Gastrocnemius medialis (tissue), 4 donors: Measurements from ENCODE around the gene HADHB. TPM values are rescaled to one million over a fixed set of nuclear protein-coding genes. Genes with fewer than 3 reads are reported as not detected.
"Not testable (repeated sequence)": the region's sequence is repeated elsewhere in the genome, so short reads cannot be mapped to it uniquely, and the experiment has no call there.

ENCODE experiments used
- ATAC-seq, 2 donors: fragments of 150-250 bp; one replicate each; pipeline ENCODE4 v1.9.1; 2016
- DNase-seq, 2 donors: peaks; one replicate each; pipeline ENCODE4 v3.0.0-alpha.2; 2019
- H3K27ac ChIP-seq, 4 donors: fragments of 200-600 bp; sonication (generic); 1 replicate in 1 of 4; 2 replicates in 3 of 4; pipeline ENCODE4 v1.5.1; 2016 to 2018; ENCODE audit warnings: mild to moderate bottlenecking in 2 of 4, moderate library complexity in 1 of 4
- H3K27me3 ChIP-seq, 3 donors: fragments of 200-600 bp; sonication (generic) in 2 of 3; 1 replicate in 1 of 3; 2 replicates in 2 of 3; pipeline versions ENCODE4 v1.5.1 to v1.6.0; 2016 to 2019; ENCODE audit warnings: mild to moderate bottlenecking in 1 of 3, moderate library complexity in 1 of 3
- H3K36me3 ChIP-seq, 2 donors: fragments of 200-600 bp; sonication (generic) in 1 of 2; one replicate each; pipeline ENCODE4 v1.5.1; 2017 to 2018
- H3K4me1 ChIP-seq, 2 donors: fragments of 200-600 bp; sonication (generic) in 1 of 2; one replicate each; pipeline ENCODE4 v1.5.1; 2016 to 2017; ENCODE audit warnings: mild to moderate bottlenecking in 2 of 2
- H3K4me3 ChIP-seq, 4 donors: fragments of 200-600 bp; sonication (generic) in 3 of 4; 1 replicate in 1 of 4; 2 replicates in 3 of 4; pipeline ENCODE4 v1.5.1; 2016 to 2019; ENCODE audit warnings: mild to moderate bottlenecking in 2 of 4
- H3K9me3 ChIP-seq, 3 donors: fragments of 200-600 bp; sonication (generic) in 2 of 3; 1 replicate in 1 of 3; 2 replicates in 2 of 3; pipeline ENCODE4 v1.5.1; 2016 to 2019
- CTCF ChIP-seq, 5 experiments: fragments of 450-650 bp in 3 of 5; fragments of 200-600 bp in 2 of 5; sonication (generic) in 2 of 5; IDR thresholded peaks in 4 of 5; conservative IDR thresholded peaks in 1 of 5; 1 replicate in 4 of 5; 2 replicates in 1 of 5; pipeline ENCODE4 v1.5.1; 2016 to 2019; ENCODE audit warnings: antibody characterized with exemption in 5 of 5, mild to moderate bottlenecking in 3 of 5, moderate library complexity in 3 of 5
- POLR2A ChIP-seq, 2 donors: fragments of 450-650 bp; IDR thresholded peaks; one replicate each; pipeline ENCODE4 v1.6.1; 2017; ENCODE audit warnings: antibody characterized with exemption in 2 of 2, mild to moderate bottlenecking in 2 of 2, moderate library complexity in 2 of 2
- in situ Hi-C, 4 donors: fragments of 200-750 bp; cut with MboI; loops; one replicate each; pipeline versions ENCODE4 v1.15.0 to v1.8.0; 2017; ENCODE audit warnings: low sequenced_read_pairs in 4 of 4
- intact Hi-C: fragments of 100-400 bp; cut with DNase I; formaldehyde crosslinking; loops from one replicate; pipeline ENCODE4 v1.15.1; 2023; ENCODE audit warnings: low total_unique reads
- total RNA-seq, 4 donors: library from RNA; depleted of rRNA; stranded (reverse); fragments of >200 nt; gene quantifications; one replicate each; pipeline versions ENCODE4 v1.1.0 to v1.2.3, GENCODE V29; 2016

HADHB gene
- total RNA-seq, 4 donors from 2014 or later = 719 to 936 (median 781) TPM

- Histone ChIP-seq H3K9me3 (no peaks in the 10 kb centered on the region), H3K36me3 (no peaks in the 10 kb centered on the region), H3K4me3 (peak overlapping the region; percentile 85 to 96 (median 92)), H3K27me3 (no peaks in the 10 kb centered on the region), H3K27ac (peak overlapping the region; percentile 95 to 98 (median 97)), H3K4me1 (peaks cover 47 to 54% of the 10 kb centered on the region in 2 donors)
- TF ChIP-seq POLR2A (IDR thresholded peaks at IDR 0.05) (peak; percentile 69 to 77), CTCF (IDR thresholded peaks at IDR 0.05 in 4 of 5, conservative IDR thresholded peaks at IDR 0.05 in 1 of 5) (no peak)
- peak; percentile 24 to 47 for ATAC-seq
- in situ Hi-C loops = no loop called here
- peak; percentile 53 to 84 for DNase-seq
- intact Hi-C loops = no loop called here
Measured at GRCh38 chr2:26246818-26247217, 2.1 kb downstream of the HADHB start.

- Histone ChIP-seq H3K4me3 (peak overlapping the region in 1 of 4 donors; percentile 15), H3K4me1 (peaks cover 62 to 71% of the 10 kb centered on the region in 2 donors), H3K36me3 (peaks cover 0 to 2% of the 10 kb centered on the region in 2 donors), H3K27me3 (no peaks in the 10 kb centered on the region), H3K9me3 (no peaks in the 10 kb centered on the region), H3K27ac (peak overlapping the region; percentile 95 to 98 (median 97))
- intact Hi-C loops (no loop called here), in situ Hi-C loops (no loop called here)
- no peak for ATAC-seq
- no peak for DNase-seq
- TF ChIP-seq CTCF (IDR thresholded peaks at IDR 0.05 in 4 of 5, conservative IDR thresholded peaks at IDR 0.05 in 1 of 5) (no peak), POLR2A (IDR thresholded peaks at IDR 0.05) (no peak)
Measured at GRCh38 chr2:26249625-26250024, 4.9 kb downstream of the HADHB start.

- in situ Hi-C loops (no loop called here), intact Hi-C loops (no loop called here)
- Histone ChIP-seq H3K4me1 (peaks cover 69 to 83% of the 10 kb centered on the region in 2 donors), H3K36me3 (peaks cover 0 to 14% of the 10 kb centered on the region in 2 donors), H3K27me3 (no peaks in the 10 kb centered on the region), H3K27ac (peak overlapping the region; percentile 95 to 98 (median 97)), H3K9me3 (no peaks in the 10 kb centered on the region), H3K4me3 (peak overlapping the region in 1 of 4 donors; percentile 5)
- TF ChIP-seq POLR2A (IDR thresholded peaks at IDR 0.05) = peak; percentile 59 to 65
- no peak for TF ChIP-seq CTCF (IDR thresholded peaks at IDR 0.05 in 4 of 5, conservative IDR thresholded peaks at IDR 0.05 in 1 of 5)
- ATAC-seq (peak; percentile 97), DNase-seq (peak; percentile 90 to 94)
Measured at GRCh38 chr2:26251893-26252292, 7.2 kb downstream of the HADHB start.

- in situ Hi-C loops = no loop called here
- intact Hi-C loops = no loop called here
- Histone ChIP-seq H3K4me3 (no peak overlapping the region), H3K9me3 (no peaks in the 10 kb centered on the region), H3K27me3 (no peaks in the 10 kb centered on the region), H3K36me3 (peaks cover 0 to 42% of the 10 kb centered on the region in 2 donors), H3K27ac (peak overlapping the region; percentile 95 to 98 (median 97)), H3K4me1 (peaks cover 57 to 76% of the 10 kb centered on the region in 2 donors)
- TF ChIP-seq POLR2A (IDR thresholded peaks at IDR 0.05) (peak in 1 of 2 donors; percentile 18), CTCF (IDR thresholded peaks at IDR 0.05 in 4 of 5, conservative IDR thresholded peaks at IDR 0.05 in 1 of 5) (no peak)
- ATAC-seq (no peak), DNase-seq (peak in 1 of 2 donors; percentile 17)
Measured at GRCh38 chr2:26255759-26256384, 11.1 kb downstream of the HADHB start.

- DNase-seq, H3K27me3 ChIP-seq, intact Hi-C loops, H3K9me3 ChIP-seq, H3K4me3 ChIP-seq, in situ Hi-C loops: not testable (repeated sequence)
- Histone ChIP-seq H3K27ac (peak overlapping the region; percentile 65 to 95 (median 67)), H3K36me3 (peaks cover 0 to 58% of the 10 kb centered on the region in 2 donors), H3K4me1 (peaks cover 32 to 48% of the 10 kb centered on the region in 2 donors)
- ATAC-seq = peak; percentile 56 to 85
Measured at GRCh38 chr2:26258836-26259235, 14.1 kb downstream of the HADHB start.
